D721Med (cell line): Measurements from ENCODE around the gene OXER1.

Source experiments
- DNase-seq: peaks from one replicate; pipeline ENCODE4 v3.0.0; 2011; ENCODE audit warnings: low spot score; ENCODE audit not compliant: insufficient read length
- FAIRE-seq: peaks from 2 replicates; lab custom pipeline; 2011; peaks lifted over from hg19 to GRCh38; lab: Jason Lieb, UNC
- TF ChIP-seq, protein P1 (sequence below): IDR thresholded peaks from 2 replicates; pipeline ENCODE4 v1.5.1; 2012; ENCODE audit warnings: mild to moderate bottlenecking, control low read depth; ENCODE audit not compliant: insufficient read depth; ENCODE audit errors: missing control alignments

OXER1 gene

DNA sequence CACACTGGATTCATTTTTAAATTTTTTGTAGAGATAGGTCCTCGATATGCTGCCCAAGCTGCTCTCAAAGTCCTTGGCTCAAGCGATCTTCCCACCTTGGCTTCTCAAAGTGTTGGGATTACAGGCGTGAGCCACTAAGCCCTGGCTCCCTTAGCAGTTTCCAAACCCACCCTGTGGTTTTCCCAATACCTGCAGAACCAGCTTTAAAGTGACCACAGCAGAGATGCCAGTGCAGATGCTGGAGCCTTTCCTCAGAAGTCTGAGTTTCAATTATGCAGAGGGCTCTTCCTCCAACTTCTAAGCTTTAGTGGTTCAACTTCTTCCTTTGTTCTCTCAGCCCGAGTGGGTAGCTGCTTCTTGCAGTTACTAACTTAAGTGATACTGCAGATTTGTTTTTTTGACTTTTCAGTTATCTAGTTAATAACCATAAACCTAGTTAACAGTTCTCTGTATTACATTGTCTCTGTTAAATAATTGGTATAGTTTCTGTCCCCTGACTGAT is 36.6 kb upstream of the OXER1 start:
- FAIRE-seq = no peak
- DNase-seq = no peak
- TF ChIP-seq, protein P1, sequence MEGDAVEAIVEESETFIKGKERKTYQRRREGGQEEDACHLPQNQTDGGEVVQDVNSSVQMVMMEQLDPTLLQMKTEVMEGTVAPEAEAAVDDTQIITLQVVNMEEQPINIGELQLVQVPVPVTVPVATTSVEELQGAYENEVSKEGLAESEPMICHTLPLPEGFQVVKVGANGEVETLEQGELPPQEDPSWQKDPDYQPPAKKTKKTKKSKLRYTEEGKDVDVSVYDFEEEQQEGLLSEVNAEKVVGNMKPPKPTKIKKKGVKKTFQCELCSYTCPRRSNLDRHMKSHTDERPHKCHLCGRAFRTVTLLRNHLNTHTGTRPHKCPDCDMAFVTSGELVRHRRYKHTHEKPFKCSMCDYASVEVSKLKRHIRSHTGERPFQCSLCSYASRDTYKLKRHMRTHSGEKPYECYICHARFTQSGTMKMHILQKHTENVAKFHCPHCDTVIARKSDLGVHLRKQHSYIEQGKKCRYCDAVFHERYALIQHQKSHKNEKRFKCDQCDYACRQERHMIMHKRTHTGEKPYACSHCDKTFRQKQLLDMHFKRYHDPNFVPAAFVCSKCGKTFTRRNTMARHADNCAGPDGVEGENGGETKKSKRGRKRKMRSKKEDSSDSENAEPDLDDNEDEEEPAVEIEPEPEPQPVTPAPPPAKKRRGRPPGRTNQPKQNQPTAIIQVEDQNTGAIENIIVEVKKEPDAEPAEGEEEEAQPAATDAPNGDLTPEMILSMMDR = no peak

DNA sequence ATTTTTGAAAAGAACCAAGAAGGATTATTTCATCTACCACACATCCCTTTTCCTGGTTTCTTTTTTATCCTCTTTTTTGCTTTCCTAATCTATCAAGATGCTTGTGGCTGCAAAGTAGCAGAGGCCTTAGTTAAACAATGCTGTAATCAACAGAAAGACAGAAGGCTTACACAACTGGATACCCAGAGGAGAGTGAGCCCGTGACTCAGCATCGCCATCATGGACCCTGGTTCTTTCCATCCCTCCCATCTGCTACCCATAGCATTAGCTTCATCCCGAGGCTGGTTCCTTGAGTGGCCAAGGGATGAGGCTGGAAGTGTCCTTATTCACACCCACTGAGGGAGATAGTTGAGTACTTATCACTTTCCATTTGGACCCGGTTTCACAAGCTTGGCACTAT is 35.9 kb upstream of the OXER1 start:
- TF ChIP-seq, protein P1 = no peak
- DNase-seq (no peak), FAIRE-seq (no peak)

DNA sequence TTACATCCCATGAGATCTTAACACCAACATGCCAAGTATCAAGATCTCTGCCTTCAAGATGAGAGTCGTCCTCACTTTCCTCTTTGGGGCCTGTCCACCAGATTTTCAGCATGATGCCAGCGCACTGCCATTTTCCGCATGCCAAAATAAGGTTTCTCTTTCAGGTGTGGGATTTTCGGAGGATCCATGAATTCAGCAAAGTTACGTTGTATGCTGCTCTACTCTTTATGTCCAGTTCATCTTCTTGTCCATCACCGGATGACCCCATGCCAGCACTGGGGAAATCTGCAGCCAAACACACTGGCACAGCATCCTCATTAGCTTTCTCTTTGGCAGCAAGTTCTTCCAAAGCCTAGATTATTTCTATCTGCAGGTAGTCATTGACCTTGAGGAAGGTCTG is 33.3 kb upstream of the OXER1 start:
- FAIRE-seq (no peak), DNase-seq (no peak)
- TF ChIP-seq, protein P1 = no peak

DNA sequence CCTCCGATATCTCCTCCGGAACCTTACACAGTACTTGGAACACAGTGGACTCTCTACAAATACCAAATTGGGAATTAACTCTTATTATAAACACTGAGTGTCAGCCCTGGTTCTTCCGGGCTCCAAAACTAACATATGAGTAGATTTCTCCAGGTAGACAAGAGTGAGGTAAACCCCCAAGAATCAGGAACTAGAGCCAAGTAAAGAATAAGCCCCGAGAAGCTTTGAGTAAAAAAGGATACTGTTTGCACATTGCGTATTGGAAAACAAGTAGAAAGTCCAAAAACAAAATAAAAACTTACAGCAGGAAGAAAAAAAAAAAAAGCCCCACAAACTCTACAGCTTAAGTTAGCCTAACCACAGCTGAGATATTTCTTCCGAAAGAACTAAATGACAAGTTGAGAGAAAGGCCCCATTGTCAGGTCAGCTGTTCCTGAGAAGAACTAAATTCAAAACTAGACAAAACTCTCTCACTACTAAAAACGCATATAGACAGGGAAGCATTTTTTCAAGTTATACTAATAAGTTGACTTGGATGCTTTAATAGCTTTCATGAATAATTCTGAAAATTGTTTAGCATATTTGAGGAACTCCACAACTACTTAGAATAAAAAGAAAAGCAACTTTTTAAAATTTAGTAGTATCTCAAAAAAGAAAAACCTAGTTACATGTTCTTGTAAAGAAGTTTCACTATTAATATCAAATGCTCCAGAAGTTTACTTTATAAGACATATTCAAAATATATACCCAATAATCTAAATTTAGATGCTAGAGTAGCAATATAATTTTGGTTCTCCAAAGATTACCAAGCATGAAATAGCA is 32.7 kb upstream of the OXER1 start:
- TF ChIP-seq, protein P1 = no peak
- FAIRE-seq (no peak), DNase-seq (no peak)

DNA sequence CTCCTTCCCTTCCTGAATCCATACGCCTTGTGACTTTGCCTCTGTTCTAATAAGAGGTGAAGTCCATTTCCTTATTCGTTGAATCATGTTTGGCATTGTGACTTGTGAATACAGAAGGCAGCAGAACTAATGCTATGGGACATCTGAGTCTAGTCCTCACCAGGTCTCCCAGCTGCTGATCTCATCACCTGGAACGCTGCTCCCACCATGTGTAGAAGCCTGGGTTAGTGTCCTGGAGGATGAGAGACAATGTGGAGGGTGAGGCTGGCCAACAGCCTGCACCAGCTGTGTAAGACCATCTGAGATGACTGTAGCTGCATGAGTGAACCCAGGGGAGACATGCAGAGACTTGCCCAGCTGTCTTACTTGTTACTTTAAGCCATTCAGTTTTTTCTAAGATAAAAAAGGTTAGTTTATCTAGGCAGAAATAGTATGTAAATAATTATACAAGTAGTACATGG is 31.9 kb upstream of the OXER1 start:
- TF ChIP-seq, protein P1 = no peak
- FAIRE-seq (no peak), DNase-seq (no peak)

DNA sequence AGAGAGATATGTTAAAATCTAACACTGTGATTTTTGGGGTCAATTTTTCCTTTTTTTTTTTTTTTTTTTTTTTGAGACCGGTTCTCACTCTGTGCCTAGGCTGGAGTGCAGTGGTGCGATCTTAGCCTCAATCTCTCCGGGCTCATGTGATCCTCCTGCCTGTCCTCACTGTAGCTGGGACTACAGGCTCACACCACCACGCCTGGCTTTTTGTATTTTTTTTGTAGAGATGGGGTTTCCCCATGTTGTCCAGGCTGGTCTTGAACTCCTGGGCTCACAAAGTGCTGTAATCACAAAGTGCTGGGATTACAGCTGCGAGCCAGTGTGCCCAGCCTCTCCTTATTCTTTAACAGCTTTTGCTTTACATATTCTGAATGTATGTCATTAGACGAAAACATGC is 31.3 kb upstream of the OXER1 start:
- no peak for DNase-seq
- FAIRE-seq = no peak
- TF ChIP-seq, protein P1 = no peak
